ENCODE measurements around the gene RAB17.
"Not testable (repeated sequence)": the region's sequence is repeated elsewhere in the genome, so short reads cannot be mapped to it uniquely, and the experiment has no call there.

Gene RAB17

GRCh38 chr2:237598468-237599208, 8.1 kb upstream of the RAB17 start:
- no peak for DNase-seq

- no peak for DNase-seq
These were observed 6.9 kb upstream of the RAB17 start for GRCh38 chr2:237597196-237598145.

- no peak for DNase-seq
These were observed 6.1 kb upstream of the RAB17 start for GRCh38 chr2:237596520-237597195.

- not testable (repeated sequence) for DNase-seq
These were observed 5.4 kb upstream of the RAB17 start for GRCh38 chr2:237595829-237596519.

- no peak for DNase-seq
These were observed 4.0 kb upstream of the RAB17 start for GRCh38 chr2:237594514-237594871.

- no peak for DNase-seq
These were observed 3.2 kb upstream of the RAB17 start for GRCh38 chr2:237593596-237594320.

- no peak for DNase-seq
These were observed 2.5 kb upstream of the RAB17 start for GRCh38 chr2:237593036-237593435.

GRCh38 chr2:237592425-237592980, 2.0 kb upstream of the RAB17 start:
- DNase-seq, result no peak

- peak; percentile 8 for DNase-seq
These were observed 777 bp upstream of the RAB17 start for GRCh38 chr2:237591141-237591881.

GRCh38 chr2:237588044-237588696, 2.4 kb downstream of the RAB17 start:
- no peak for DNase-seq

- no peak for DNase-seq
These were observed 4.8 kb downstream of the RAB17 start for GRCh38 chr2:237585590-237586221.

GRCh38 chr2:237583385-237584295, 6.9 kb downstream of the RAB17 start:
- DNase-seq, result no peak

- peak; percentile 49 for DNase-seq
These were observed 8.5 kb downstream of the RAB17 start for GRCh38 chr2:237581751-237582746.

- no peak for DNase-seq
These were observed 9.2 kb downstream of the RAB17 start for GRCh38 chr2:237581326-237581725.

- DNase-seq, result no peak
These were observed 12.3 kb downstream of the RAB17 start for GRCh38 chr2:237577956-237578870.

- DNase-seq, result no peak
These were observed 13.1 kb downstream of the RAB17 start for GRCh38 chr2:237577458-237577857.

Measured in CD4-positive, alpha-beta T cell treated with Interleukin-12 subunit alpha and Interleukin-12 subunit beta, for 1 hour (primary cell).